LNCAP (cell line): Measurements from ENCODE around the gene MACF1.

Experiments used
- CTCF ChIP-seq: fragments of 450-650 bp; IDR thresholded peaks from 2 replicates; pipeline ENCODE4 v1.5.1; 2017; ENCODE audit warnings: mild to moderate bottlenecking

Gene MACF1

GRCh38 chr1:39407896-39408640 is 203.6 kb downstream of the MACF1 start:
- TF ChIP-seq CTCF, result no peak

GRCh38 chr1:39408641-39409054 is 204.2 kb downstream of the MACF1 start:
- TF ChIP-seq CTCF, result no peak

GRCh38 chr1:39409055-39409816 is 204.7 kb downstream of the MACF1 start:
- TF ChIP-seq CTCF, result no peak

- TF ChIP-seq CTCF, result peak; percentile 74
These were observed 206.5 kb downstream of the MACF1 start for GRCh38 chr1:39410915-39411436.

GRCh38 chr1:39411526-39412478 is 207.3 kb downstream of the MACF1 start:
- no peak for TF ChIP-seq CTCF

- TF ChIP-seq CTCF, result no peak
These were observed 208.4 kb downstream of the MACF1 start for GRCh38 chr1:39412892-39413291.
